GM19463 (cell line): ENCODE measurements around the gene RNGTT.

Experiments
- ATAC-seq: cut with Tn5 transposase; IDR thresholded peaks from one replicate; pipeline ENCODE4 v1.9.1; 2021; ENCODE audit warnings: mild to moderate bottlenecking, moderate library complexity; ENCODE audit not compliant: unreplicated experiment

RNGTT gene

GRCh38 chr6:88670369-88670768 is 293.0 kb downstream of the RNGTT start:
- no peak for ATAC-seq

- ATAC-seq, result no peak
Observed at GRCh38 chr6:88669475-88669874, 293.9 kb downstream of the RNGTT start.

- ATAC-seq, result no peak
Observed at GRCh38 chr6:88666901-88667300, 296.5 kb downstream of the RNGTT start.

- ATAC-seq, result no peak
Observed at GRCh38 chr6:88665131-88665530, 298.3 kb downstream of the RNGTT start.

GRCh38 chr6:88663801-88664200 is 299.6 kb downstream of the RNGTT start:
- no peak for ATAC-seq

- ATAC-seq, result peak; percentile 63
Observed at GRCh38 chr6:88662653-88663174, 300.7 kb downstream of the RNGTT start.

- ATAC-seq, result peak; percentile 83
Observed at GRCh38 chr6:88662163-88662580, 301.2 kb downstream of the RNGTT start.

- no peak for ATAC-seq
Observed at GRCh38 chr6:88661136-88661535, 302.3 kb downstream of the RNGTT start.

GRCh38 chr6:88655586-88655985 is 307.8 kb downstream of the RNGTT start:
- no peak for ATAC-seq

GRCh38 chr6:88653936-88654335 is 309.5 kb downstream of the RNGTT start:
- no peak for ATAC-seq

- ATAC-seq, result no peak
Observed at GRCh38 chr6:88651400-88651799, 312.0 kb downstream of the RNGTT start.

GRCh38 chr6:88650979-88651378 is 312.4 kb downstream of the RNGTT start:
- no peak for ATAC-seq

GRCh38 chr6:88650029-88650619 is 313.3 kb downstream of the RNGTT start:
- peak; percentile 94 for ATAC-seq

GRCh38 chr6:88641178-88641903 is 322.1 kb downstream of the RNGTT start:
- peak; percentile 94 for ATAC-seq

GRCh38 chr6:88637761-88638545 is 325.5 kb downstream of the RNGTT start:
- ATAC-seq, result no peak

GRCh38 chr6:88636871-88637270 is 326.5 kb downstream of the RNGTT start:
- ATAC-seq, result no peak

- no peak for ATAC-seq
Observed at GRCh38 chr6:88633782-88634181, 329.6 kb downstream of the RNGTT start.

- no peak for ATAC-seq
Observed at GRCh38 chr6:88631830-88632229, 331.6 kb downstream of the RNGTT start.

- no peak for ATAC-seq
Observed at GRCh38 chr6:88629838-88630494, 333.5 kb downstream of the RNGTT start.

- no peak for ATAC-seq
Observed at GRCh38 chr6:88626460-88626859, 337.0 kb downstream of the RNGTT start.

- no peak for ATAC-seq
Observed at GRCh38 chr6:88623531-88623930, 339.9 kb downstream of the RNGTT start.
